Globus pallidus (tissue), 1 donor: ENCODE results near the gene MEAF6.
"Not testable (repeated sequence)": the region's sequence is repeated elsewhere in the genome, so short reads cannot be mapped to it uniquely, and the experiment has no call there.

ENCODE experiments used
- DNase-seq: peaks from one replicate; pipeline ENCODE4 v3.0.0-alpha.2; 2015; ENCODE audit warnings: low spot score

The MEAF6 gene

GRCh38 chr1:37532418-37533156 is 18.0 kb upstream of the MEAF6 start:
- not testable (repeated sequence) for DNase-seq

DNA sequence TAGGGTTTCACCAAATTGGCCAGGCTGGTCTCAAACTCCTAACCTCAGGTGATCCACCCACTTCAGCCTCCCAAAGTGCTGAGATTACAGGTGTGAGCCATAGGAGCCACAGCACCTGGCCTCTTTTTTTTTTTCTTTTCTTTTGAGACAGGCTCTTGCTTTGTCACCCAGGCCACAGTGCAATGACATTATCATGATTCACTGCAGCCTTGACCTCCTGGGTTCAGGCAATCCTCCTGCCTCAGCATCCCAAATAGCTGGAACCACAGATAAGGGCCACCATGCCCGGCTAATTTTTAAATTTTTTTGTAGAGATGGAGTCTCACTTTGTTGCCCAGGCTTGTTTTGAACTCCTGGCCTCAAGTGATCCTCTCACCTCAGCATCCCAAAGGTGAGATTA is 15.3 kb upstream of the MEAF6 start:
- DNase-seq: not testable (repeated sequence)

DNA sequence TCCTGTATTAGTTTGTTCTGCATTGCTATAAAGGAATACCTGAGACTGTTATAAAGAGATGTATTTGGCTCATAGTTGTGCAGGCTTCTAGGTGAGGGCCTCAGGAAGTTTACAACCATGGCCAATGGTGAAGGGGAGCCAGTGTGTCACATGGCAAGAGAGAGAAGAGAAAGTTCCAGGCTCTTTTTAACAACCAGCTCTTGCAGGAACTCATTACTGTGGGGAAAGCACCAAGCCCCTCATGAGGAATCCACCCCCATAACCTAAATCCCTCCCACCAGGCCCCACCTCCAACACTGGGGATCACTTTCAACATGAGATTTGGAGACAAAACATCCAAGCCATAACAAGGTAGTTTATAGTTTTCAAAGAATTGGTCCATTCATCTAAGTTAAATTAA is 5.0 kb upstream of the MEAF6 start:
- no peak for DNase-seq

DNA sequence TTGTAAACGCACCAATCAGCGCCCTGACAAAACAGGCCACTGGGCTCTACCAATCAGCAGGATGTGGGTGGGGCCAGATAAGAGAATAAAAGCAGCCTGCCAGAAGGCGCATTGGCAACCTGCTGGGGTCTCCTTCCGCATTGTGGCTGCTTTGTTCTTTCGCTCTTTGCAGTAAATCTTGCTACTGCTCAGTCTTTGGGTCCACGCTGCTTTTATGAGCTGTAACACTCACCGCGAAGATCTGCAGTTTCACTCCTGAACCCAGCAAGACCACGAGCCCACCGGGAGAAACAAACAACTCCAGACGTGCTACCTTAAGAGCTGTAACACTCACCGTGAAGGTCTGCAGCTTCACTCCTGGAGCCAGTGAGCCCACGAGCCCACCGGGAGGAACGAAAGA is 4.4 kb upstream of the MEAF6 start:
- not testable (repeated sequence) for DNase-seq

- not testable (repeated sequence) for DNase-seq
These were observed 3.7 kb upstream of the MEAF6 start for GRCh38 chr1:37518241-37518640.

DNA sequence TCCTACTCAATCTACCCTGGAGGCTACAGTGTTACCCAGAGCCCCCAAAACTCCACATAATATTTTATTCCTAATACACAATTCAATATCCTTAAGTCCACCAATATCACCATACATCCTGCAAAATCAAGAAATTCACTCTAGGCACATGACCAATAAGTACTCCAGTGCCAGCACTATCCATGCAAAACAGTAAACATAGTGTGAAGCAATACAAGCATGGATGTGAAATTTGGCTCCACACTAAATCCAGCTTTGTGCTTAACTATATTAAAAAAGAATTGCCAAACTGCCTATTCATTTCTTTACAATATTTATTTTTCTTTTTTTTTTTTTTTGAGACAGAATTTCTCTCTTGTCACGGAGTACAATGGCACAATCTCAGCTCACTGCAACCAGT is 3.0 kb upstream of the MEAF6 start:
- no peak for DNase-seq

- peak; percentile 3 for DNase-seq
These were observed 844 bp upstream of the MEAF6 start for GRCh38 chr1:37515185-37516034.

- peak; percentile 3 for DNase-seq
These were observed 694 bp downstream of the MEAF6 start for GRCh38 chr1:37513795-37514349.

DNA sequence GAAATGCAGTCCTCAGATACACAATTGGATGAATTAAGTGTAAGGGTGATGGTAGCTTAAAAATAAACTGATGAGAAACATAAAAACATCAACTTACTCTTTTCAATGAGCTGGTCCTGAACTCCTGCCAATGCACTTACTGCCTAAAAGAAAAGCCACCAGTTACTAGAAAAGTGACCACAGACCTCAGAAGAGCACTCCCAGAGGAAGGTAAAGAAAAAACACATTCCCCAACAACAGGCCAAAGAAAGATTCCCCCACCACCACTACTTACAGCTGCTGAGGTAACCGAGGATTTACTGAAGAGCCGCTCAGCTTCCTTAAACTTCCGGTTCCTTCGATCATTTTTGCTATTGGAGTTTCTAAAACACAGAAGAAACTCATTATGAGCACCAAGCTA is 5.4 kb downstream of the MEAF6 start:
- DNase-seq: no peak

DNA sequence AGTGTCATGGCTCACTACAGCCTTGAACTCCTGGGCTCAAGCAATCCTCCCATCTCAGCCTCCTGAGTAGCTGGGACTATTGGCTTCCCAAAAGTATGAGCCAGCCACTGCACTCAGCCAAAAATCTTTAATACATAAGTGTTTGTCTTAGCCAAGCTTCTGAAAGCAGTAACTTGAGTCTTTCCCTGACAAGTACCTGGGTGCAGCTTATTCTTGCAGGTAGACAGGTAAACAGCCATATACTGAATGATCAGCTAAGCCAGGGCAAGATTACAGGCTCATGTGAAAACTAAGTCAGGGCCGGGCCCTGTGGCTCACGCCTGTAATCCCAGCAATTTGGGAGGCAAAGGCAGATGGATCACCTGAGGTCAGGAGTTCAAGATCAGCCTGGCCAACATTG is 7.8 kb downstream of the MEAF6 start:
- no peak for DNase-seq

DNA sequence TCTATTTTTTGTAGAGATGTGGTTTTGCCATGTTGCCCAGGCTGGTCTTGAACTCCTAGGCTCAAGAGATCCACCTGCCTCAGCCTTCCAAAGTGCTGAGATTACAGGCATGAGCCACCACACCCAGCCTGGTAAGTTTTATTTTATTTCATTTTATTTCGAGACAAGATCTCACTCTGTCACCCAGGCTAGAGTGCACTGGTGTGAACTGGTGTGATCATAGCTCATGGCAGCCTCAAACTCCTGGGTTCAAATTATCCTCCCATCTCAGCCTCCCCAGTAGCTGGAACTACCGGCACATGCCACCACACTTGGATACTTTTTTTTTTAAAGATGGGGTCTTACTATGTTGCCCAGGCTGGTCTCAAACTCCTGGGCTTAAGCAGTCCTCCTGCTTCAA is 11.8 kb downstream of the MEAF6 start:
- not testable (repeated sequence) for DNase-seq

- DNase-seq: no peak
These were observed 12.5 kb downstream of the MEAF6 start for GRCh38 chr1:37502104-37502503.

GRCh38 chr1:37501661-37502060 is 12.9 kb downstream of the MEAF6 start:
- no peak for DNase-seq

- DNase-seq: peak; percentile 52
These were observed 15.5 kb downstream of the MEAF6 start for GRCh38 chr1:37498872-37499617.

DNA sequence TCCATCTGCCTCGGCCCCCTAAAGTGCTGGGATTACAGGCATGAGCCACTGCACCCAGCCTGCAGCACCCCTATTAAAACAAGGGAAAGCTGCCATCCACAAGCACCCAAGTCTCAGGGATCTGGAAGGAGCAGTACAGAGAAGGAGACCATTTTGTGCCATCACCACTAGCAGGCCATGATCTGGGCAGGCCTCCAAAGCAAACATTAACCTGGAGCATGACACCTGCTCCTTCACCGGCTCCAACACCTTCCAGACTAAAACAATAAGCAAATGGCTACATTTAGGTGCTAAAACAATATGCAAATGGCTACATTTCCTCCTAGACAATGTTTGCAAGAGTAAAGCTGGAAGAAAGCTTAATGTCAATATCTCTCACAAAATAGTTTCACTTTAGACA is 16.7 kb downstream of the MEAF6 start:
- DNase-seq: no peak

- DNase-seq: no peak
These were observed 18.7 kb downstream of the MEAF6 start for GRCh38 chr1:37495875-37496274.

GRCh38 chr1:37493336-37494098 is 21.0 kb downstream of the MEAF6 start:
- no peak for DNase-seq

- DNase-seq: no peak
These were observed 27.0 kb downstream of the MEAF6 start for GRCh38 chr1:37487619-37487984.

- DNase-seq: peak; percentile 57
These were observed 27.6 kb downstream of the MEAF6 start for GRCh38 chr1:37486680-37487618.

DNA sequence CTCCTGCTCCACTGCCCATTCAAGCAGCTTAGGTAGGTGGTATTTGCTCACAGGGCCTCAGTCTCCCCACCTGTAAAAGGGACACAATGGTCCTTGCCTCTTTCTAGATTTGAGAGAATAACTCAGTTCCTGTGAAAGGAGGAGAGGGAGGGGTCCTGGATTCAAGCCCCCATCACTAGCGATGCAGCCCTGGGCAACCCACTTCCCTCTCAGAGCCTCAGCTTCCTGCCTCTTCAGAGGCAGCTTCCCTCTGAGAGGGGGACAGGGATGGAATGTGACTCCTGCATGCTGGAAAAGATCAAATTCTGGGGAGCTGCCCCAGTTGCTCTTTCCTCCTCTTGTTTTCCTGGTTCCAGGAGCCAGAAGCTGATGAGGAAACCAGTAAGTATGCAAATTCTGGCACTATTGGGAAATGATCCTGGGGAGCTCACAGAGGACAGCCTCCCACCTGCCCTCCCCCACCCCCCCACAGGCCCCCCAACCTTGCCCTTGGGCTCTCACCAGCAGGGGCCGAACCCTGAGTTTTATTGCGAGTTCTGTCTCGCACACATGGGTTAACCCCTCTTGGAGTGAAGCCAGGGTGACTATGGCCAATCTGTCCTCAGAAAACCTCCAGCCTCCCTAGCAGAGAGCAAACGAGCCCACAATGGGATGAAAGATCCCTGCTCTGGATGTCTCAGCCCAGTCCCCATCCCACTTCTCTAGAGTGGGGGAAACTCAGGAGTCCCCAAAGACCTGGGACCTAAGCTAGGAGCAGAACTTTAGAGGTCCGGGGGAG is 28.5 kb downstream of the MEAF6 start:
- DNase-seq: no peak
